ENCODE measurements around the gene CA10.

DNA sequence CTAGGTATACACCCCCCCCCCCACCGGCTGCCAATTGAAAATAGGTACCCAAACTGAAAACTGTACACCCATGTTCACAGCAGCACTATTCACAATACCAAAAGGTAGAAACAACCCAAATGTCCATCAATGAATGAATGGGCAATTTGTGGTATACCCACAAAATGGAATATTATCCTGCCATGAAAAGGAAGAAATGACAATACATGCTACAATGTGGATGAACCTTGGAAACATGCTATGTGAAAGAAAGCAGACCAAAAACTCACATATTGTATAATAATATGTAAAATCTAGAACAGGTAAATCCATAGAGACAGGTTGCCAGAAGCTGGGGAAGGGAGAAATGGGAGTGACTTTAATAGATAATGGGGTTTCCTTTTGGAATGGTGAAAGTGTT is 480.6 kb downstream of the CA10 start:
- TF ChIP-seq, protein P1, sequence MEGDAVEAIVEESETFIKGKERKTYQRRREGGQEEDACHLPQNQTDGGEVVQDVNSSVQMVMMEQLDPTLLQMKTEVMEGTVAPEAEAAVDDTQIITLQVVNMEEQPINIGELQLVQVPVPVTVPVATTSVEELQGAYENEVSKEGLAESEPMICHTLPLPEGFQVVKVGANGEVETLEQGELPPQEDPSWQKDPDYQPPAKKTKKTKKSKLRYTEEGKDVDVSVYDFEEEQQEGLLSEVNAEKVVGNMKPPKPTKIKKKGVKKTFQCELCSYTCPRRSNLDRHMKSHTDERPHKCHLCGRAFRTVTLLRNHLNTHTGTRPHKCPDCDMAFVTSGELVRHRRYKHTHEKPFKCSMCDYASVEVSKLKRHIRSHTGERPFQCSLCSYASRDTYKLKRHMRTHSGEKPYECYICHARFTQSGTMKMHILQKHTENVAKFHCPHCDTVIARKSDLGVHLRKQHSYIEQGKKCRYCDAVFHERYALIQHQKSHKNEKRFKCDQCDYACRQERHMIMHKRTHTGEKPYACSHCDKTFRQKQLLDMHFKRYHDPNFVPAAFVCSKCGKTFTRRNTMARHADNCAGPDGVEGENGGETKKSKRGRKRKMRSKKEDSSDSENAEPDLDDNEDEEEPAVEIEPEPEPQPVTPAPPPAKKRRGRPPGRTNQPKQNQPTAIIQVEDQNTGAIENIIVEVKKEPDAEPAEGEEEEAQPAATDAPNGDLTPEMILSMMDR (IDR thresholded peaks at IDR 0.05; ENCODE audit: extremely low read depth in 1 of 2, insufficient read depth in 1 of 2, low read depth in 1 of 2, low read length in 2 of 2) = no peak
- no peak for TF ChIP-seq EZH2 (IDR thresholded peaks at IDR 0.05; ENCODE audit: borderline replicate concordance, low read depth, low read length, severe bottlenecking)
- TF ChIP-seq POLR2A (IDR thresholded peaks at IDR 0.05; ENCODE audit: low read depth, low read length) = no peak
